Subcutaneous abdominal adipose tissue (tissue), 5 donors: Measurements from ENCODE around the gene DDX41.

Source experiments
- H3K27ac ChIP-seq: one replicate; pipeline ENCODE4 v1.7.0; 2013; ENCODE audit warnings: low read depth, mild to moderate bottlenecking, inconsistent platforms, low read length, moderate library complexity
- H3K27me3 ChIP-seq, 5 donors: one replicate each; pipeline ENCODE4 v1.7.0; 2013; ENCODE audit warnings: low read length in 5 of 5, inconsistent platforms in 1 of 5; ENCODE audit not compliant: control insufficient read depth in 5 of 5, insufficient read depth in 4 of 5
- H3K36me3 ChIP-seq, 5 donors: one replicate each; pipeline ENCODE4 v1.7.0; 2013; ENCODE audit warnings: low read length in 5 of 5; ENCODE audit not compliant: control insufficient read depth in 5 of 5, insufficient read depth in 5 of 5
- H3K4me1 ChIP-seq, 5 donors: one replicate each; pipeline ENCODE4 v1.7.0; 2013; ENCODE audit warnings: low read length in 5 of 5, mild to moderate bottlenecking in 3 of 5, moderate library complexity in 1 of 5; ENCODE audit not compliant: control insufficient read depth in 5 of 5, insufficient read depth in 5 of 5
- H3K4me3 ChIP-seq, 5 donors: one replicate each; pipeline ENCODE4 v1.7.0; 2013; ENCODE audit warnings: low read length in 5 of 5, low read depth in 1 of 5
- H3K9ac ChIP-seq, 5 donors: one replicate each; pipeline ENCODE4 v1.7.0; 2013; ENCODE audit warnings: low read length in 5 of 5, mild to moderate bottlenecking in 4 of 5, moderate library complexity in 3 of 5
- H3K9me3 ChIP-seq, 5 donors: one replicate each; pipeline ENCODE4 v1.7.0; 2013; ENCODE audit warnings: low read length in 5 of 5; ENCODE audit not compliant: control insufficient read depth in 5 of 5
- donor health status: healthy.
- donor health status: healthy.
- donor health status: healthy.
- donor health status: healthy.
- donor health status: healthy.

Gene DDX41

GRCh38 chr5:177552839-177553455 lies 36.2 kb upstream of the DDX41 start:
- Histone ChIP-seq H3K9me3 (no peaks in the 10 kb centered on the region), H3K27ac (peak overlapping the region; percentile 80), H3K9ac (peak overlapping the region; percentile 44 to 94 (median 88)), H3K27me3 (no peaks in the 10 kb centered on the region), H3K4me1 (peaks cover 8 to 33% (median 32%) of the 10 kb centered on the region in 5 donors), H3K4me3 (peak overlapping the region; percentile 75 to 87 (median 80)), H3K36me3 (peaks cover 0 to 16% (median 4%) of the 10 kb centered on the region in 5 donors)

GRCh38 chr5:177550122-177550521 lies 33.4 kb upstream of the DDX41 start:
- Histone ChIP-seq H3K27ac (no peak overlapping the region), H3K4me1 (peaks cover 12 to 56% (median 53%) of the 10 kb centered on the region in 5 donors)

GRCh38 chr5:177548495-177548894 lies 31.7 kb upstream of the DDX41 start:
- Histone ChIP-seq H3K27me3 (no peaks in the 10 kb centered on the region), H3K4me3 (no peak overlapping the region), H3K36me3 (peaks cover 0 to 18% (median 4%) of the 10 kb centered on the region in 5 donors), H3K27ac (no peak overlapping the region), H3K4me1 (peaks cover 8 to 61% (median 57%) of the 10 kb centered on the region in 5 donors), H3K9ac (peak overlapping the region in 2 of 5 donors; percentile 22 to 25), H3K9me3 (no peaks in the 10 kb centered on the region)

More at GRCh38 chr5:177550122-177550521, 33.4 kb upstream of the DDX41 start:
- no peak overlapping the region for H3K9ac ChIP-seq
- H3K4me3 ChIP-seq, result no peak overlapping the region
- peaks cover 0 to 18% (median 4%) of the 10 kb centered on the region in 5 donors for H3K36me3 ChIP-seq
- no peaks in the 10 kb centered on the region for H3K9me3 ChIP-seq
- no peaks in the 10 kb centered on the region for H3K27me3 ChIP-seq

DNA sequence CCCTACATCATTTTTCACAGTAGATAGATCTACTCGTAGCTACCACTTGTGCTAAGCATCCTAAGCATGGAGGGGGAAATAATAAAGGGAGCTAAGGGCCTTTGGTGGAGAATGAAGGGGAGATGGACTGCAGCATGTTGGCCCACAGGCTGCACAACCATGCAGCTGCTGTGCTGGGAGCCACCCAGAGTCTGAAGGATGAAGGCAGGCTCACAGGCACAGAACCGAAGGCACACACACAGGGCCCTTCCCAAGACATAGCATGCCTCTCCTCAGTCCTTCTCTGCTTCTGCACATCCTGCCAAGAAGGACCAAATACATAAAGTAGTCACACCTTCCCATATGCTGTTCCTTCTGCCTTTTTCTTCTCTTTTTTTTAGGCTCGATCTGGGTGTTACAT lies 31.0 kb upstream of the DDX41 start:
- H3K4me3 ChIP-seq, result no peak overlapping the region
- H3K9me3 ChIP-seq, result no peaks in the 10 kb centered on the region
- H3K9ac ChIP-seq, result no peak overlapping the region
- peaks cover 4 to 59% (median 54%) of the 10 kb centered on the region in 5 donors for H3K4me1 ChIP-seq
- no peaks in the 10 kb centered on the region for H3K27me3 ChIP-seq
- peak overlapping the region; percentile 99 for H3K27ac ChIP-seq
- H3K36me3 ChIP-seq, result peaks cover 0 to 18% (median 4%) of the 10 kb centered on the region in 5 donors

DNA sequence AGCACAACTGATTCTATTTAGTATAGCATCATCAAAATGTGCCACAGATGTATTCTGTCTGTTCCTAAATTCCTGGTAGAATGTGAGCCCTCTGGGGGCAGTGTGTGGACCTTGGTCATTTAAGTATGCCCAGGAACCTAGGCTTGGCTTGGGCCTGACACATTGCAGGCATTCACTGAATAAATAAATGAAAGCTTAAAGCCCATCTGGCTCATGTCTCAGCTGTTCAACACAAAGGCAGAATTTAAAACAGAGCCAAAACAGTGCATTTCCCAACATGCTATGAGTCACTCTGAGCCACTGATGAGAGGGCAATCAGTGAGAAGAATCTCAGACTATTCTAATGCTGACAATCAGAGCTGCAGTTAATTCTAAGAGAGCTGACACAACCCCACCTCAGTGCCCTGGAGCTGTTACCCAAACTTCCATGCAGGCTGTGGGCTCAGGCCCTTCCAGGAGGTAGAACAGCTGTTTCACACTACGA lies 29.5 kb upstream of the DDX41 start:
- Histone ChIP-seq H3K9me3 (no peaks in the 10 kb centered on the region), H3K9ac (peak overlapping the region in 4 of 5 donors; percentile 45 to 87 (median 70)), H3K4me1 (peaks cover 3 to 52% (median 48%) of the 10 kb centered on the region in 5 donors), H3K27ac (peak overlapping the region; percentile 99), H3K27me3 (no peaks in the 10 kb centered on the region), H3K36me3 (peaks cover 0 to 13% (median 2%) of the 10 kb centered on the region in 5 donors), H3K4me3 (peak overlapping the region in 2 of 5 donors; percentile 16 to 22)

GRCh38 chr5:177545487-177546257 lies 28.9 kb upstream of the DDX41 start:
- Histone ChIP-seq H3K27ac (peak overlapping the region; percentile 99), H3K36me3 (peaks cover 0 to 14% (median 0%) of the 10 kb centered on the region in 5 donors), H3K4me1 (peaks cover 3 to 51% (median 48%) of the 10 kb centered on the region in 5 donors), H3K4me3 (peak overlapping the region in 1 of 5 donors; percentile 16), H3K9me3 (no peaks in the 10 kb centered on the region), H3K27me3 (no peaks in the 10 kb centered on the region), H3K9ac (peak overlapping the region; percentile 45 to 88 (median 79))

GRCh38 chr5:177542816-177543465 lies 26.2 kb upstream of the DDX41 start:
- Histone ChIP-seq H3K27me3 (no peaks in the 10 kb centered on the region), H3K4me3 (no peak overlapping the region), H3K4me1 (peaks cover 15 to 72% (median 65%) of the 10 kb centered on the region in 5 donors), H3K9ac (no peak overlapping the region), H3K36me3 (peaks cover 0 to 20% (median 10%) of the 10 kb centered on the region in 5 donors), H3K9me3 (no peaks in the 10 kb centered on the region), H3K27ac (peak overlapping the region; percentile 99)

GRCh38 chr5:177540438-177540837 lies 23.7 kb upstream of the DDX41 start:
- peaks cover 0 to 43% (median 31%) of the 10 kb centered on the region in 5 donors for H3K36me3 ChIP-seq
- peaks cover 14 to 65% (median 55%) of the 10 kb centered on the region in 5 donors for H3K4me1 ChIP-seq
- no peaks in the 10 kb centered on the region for H3K27me3 ChIP-seq
- no peak overlapping the region for H3K4me3 ChIP-seq
- H3K9ac ChIP-seq, result no peak overlapping the region
- peak overlapping the region; percentile 29 for H3K27ac ChIP-seq
- H3K9me3 ChIP-seq, result no peaks in the 10 kb centered on the region

DNA sequence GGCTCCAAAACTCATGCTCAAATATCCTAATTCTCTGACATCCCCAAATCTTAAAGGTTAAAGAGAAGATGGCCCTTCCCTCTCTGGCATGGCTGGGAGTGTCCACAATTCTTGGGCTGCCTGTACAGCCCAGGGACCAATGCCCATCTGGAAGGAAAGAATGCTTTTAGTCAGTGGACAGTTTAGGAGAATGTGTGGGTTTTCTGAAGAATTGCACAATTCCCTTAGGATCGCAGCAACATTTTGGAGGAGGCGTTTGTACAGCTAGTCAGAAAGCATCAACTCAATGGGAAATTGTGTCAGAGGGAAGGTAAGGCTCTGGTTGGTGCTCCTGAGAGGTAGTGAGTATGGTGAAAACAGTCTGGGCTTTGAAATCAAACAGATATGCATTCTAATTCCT lies 22.6 kb upstream of the DDX41 start:
- no peaks in the 10 kb centered on the region for H3K27me3 ChIP-seq
- H3K36me3 ChIP-seq, result peaks cover 0 to 50% (median 31%) of the 10 kb centered on the region in 5 donors
- no peak overlapping the region for H3K9ac ChIP-seq
- H3K27ac ChIP-seq, result peak overlapping the region; percentile 95
- H3K9me3 ChIP-seq, result no peaks in the 10 kb centered on the region
- no peak overlapping the region for H3K4me3 ChIP-seq
- H3K4me1 ChIP-seq, result peaks cover 14 to 56% (median 52%) of the 10 kb centered on the region in 5 donors
